Measurements from ENCODE around the gene CYB561.
A peak's percentile ranks its signal among the peaks of the same experiment; 100 is the strongest.

Gene CYB561

GRCh38 chr17:63431939-63432804, 13.9 kb downstream of the CYB561 start:
- DNase-seq: no peak

GRCh38 chr17:63431618-63431938, 14.5 kb downstream of the CYB561 start:
- DNase-seq: no peak

- DNase-seq: no peak
Observed at GRCh38 chr17:63430223-63430622, 15.9 kb downstream of the CYB561 start.

GRCh38 chr17:63429766-63430165, 16.3 kb downstream of the CYB561 start:
- no peak for DNase-seq

- no peak for DNase-seq
Observed at GRCh38 chr17:63426917-63427308, 19.2 kb downstream of the CYB561 start.

- DNase-seq: no peak
Observed at GRCh38 chr17:63426041-63426916, 19.8 kb downstream of the CYB561 start.

GRCh38 chr17:63425483-63425882, 20.6 kb downstream of the CYB561 start:
- peak; percentile 77 to 87 for DNase-seq

GRCh38 chr17:63423963-63424362, 22.1 kb downstream of the CYB561 start:
- no peak for DNase-seq

GRCh38 chr17:63423251-63423950, 22.7 kb downstream of the CYB561 start:
- no peak for DNase-seq

- no peak for DNase-seq
Observed at GRCh38 chr17:63421681-63422645, 24.1 kb downstream of the CYB561 start.

GRCh38 chr17:63420868-63421680, 25.0 kb downstream of the CYB561 start:
- no peak for DNase-seq

- DNase-seq: no peak
Observed at GRCh38 chr17:63419949-63420867, 25.9 kb downstream of the CYB561 start.

GRCh38 chr17:63419398-63419797, 26.7 kb downstream of the CYB561 start:
- DNase-seq: no peak

GRCh38 chr17:63418540-63418939, 27.6 kb downstream of the CYB561 start:
- DNase-seq: no peak

- no peak for DNase-seq
Observed at GRCh38 chr17:63414222-63414621, 31.9 kb downstream of the CYB561 start.

GRCh38 chr17:63413128-63413527, 33.0 kb downstream of the CYB561 start:
- DNase-seq: no peak

GRCh38 chr17:63412234-63412633, 33.9 kb downstream of the CYB561 start:
- DNase-seq: no peak

- no peak for DNase-seq
Observed at GRCh38 chr17:63407741-63408330, 38.3 kb downstream of the CYB561 start.

- peak; percentile 76 to 92 for DNase-seq
Observed at GRCh38 chr17:63406689-63407330, 39.3 kb downstream of the CYB561 start.
